HG02759 (cell line): ENCODE data around the gene MAP3K20.
"Not testable (repeated sequence)": the region's sequence is repeated elsewhere in the genome, so short reads cannot be mapped to it uniquely, and the experiment has no call there.

Experiments
- ATAC-seq: cut with Tn5 transposase; IDR thresholded peaks from one replicate; pipeline ENCODE4 v1.9.1; 2021; ENCODE audit warnings: mild to moderate bottlenecking, moderate library complexity; ENCODE audit not compliant: unreplicated experiment

The MAP3K20 gene

DNA sequence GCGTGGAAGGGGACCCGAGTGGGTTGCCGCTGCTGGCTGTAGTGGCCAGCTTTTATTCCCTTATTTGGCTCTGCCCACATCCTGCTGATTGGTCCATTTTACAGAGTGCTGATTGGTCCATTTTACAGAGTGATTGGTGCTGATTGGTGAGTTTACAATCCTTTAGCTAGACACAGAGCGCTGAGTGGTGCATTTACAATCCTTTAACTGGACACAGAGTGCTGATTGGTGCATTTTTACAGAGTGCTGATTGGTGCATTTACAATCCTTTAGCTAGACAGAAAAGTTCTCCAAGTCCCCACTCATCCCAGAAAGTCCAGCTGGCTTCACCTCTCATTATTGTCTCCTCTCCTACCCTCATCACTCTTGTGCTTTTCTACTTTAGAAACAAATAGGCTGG lies 225.9 kb downstream of the MAP3K20 start:
- not testable (repeated sequence) for ATAC-seq

DNA sequence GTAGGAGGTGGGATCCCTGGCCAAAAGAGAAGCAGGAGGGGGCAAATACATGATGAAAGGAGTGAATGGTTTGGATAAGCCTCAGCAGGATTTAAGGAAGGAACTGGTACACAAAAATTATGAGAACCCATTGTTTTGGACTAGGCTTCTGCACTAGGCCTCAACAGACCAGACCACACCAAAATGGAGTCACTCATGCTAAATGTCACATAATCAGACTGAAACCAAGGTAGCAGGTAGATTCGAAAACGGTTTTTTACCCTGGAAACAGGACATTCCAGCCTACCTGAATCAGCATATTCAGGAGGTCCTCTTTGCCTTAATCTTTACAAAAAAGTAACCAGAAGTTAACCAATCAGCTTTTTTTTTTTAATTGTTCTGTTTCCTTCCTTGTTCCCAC lies 229.7 kb downstream of the MAP3K20 start:
- ATAC-seq: no peak

DNA sequence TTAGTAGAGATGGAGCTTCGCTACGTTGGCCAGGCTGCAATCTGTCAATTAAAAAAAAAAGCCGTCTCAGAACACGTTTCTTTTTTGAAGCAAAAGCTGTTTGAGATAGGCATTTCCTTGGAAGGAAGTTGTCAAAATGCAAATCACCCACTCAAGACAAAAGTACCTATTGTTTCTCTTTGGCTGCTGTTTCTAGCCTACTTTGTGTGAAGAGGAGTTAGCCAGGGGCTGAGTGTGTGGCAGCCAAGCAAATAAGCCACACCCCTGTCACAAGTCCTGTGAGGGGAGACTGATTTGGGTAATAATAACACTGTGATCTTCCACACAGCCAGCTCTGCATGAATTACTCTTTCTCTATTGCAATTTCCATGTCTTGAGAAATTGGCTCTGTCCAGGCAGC lies 231.6 kb downstream of the MAP3K20 start:
- peak; percentile 96 for ATAC-seq

DNA sequence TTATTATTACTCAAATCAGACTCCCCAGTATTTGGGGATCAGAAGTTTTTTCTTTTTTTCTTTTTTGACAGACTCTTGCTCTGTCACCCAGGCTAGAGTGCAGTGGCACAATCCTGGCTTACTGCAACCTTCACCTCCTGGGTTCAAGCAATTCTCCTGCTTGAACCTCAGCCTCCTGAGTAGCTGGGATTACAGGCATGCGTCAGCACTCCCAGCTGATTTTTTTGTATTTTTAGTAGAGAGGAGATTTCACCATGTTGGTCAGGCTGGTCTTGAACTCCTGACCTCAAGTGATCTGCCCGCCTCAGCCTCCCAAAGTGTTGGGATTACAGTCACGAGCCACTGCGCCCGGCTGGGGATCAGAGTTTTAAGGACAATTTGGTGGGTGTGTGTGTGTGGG lies 233.7 kb downstream of the MAP3K20 start:
- ATAC-seq: not testable (repeated sequence)

DNA sequence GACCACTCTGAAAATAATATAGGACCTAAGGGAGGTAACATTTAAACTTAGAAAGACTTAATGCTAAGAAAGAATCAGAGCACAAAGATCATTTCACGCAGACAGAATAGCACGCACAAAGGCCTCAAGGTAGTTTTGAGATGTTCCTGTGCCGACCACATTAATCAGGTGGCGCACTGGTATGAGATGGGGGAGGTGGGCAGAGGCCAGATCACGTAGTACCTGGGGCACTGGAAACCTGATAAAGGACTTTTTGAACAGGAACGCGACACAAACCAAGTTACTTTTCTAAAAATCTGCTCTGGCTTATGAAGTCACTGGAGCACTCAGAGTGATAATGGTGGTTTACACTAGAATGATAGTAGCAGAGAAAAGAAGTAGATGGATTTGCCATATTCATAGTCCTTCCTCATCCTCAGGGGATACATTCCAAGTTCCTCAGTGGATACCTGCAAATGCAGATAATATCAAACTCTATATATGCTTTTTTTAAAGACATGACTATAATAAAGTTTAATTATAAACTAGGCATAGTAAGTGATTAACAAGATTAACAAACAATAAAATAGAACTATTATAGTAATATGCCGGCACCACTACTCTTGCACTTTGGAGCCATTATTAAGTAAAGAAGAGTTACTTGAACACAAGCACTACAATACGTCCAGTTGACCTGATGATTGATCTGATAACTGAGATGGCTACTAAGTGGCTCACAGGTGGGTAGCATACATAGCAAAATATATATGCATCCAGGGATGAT lies 236.4 kb downstream of the MAP3K20 start:
- no peak for ATAC-seq
